Medulla oblongata (tissue), 1 donor: ENCODE results near the gene PODXL2.
A peak's percentile ranks its signal among the peaks of the same experiment; 100 is the strongest.
"Not testable (repeated sequence)": the region's sequence is repeated elsewhere in the genome, so short reads cannot be mapped to it uniquely, and the experiment has no call there.

Source experiments
- DNase-seq: peaks from one replicate; pipeline ENCODE4 v3.0.0-alpha.2; 2015; ENCODE audit errors: extremely low spot score

PODXL2 gene

DNA sequence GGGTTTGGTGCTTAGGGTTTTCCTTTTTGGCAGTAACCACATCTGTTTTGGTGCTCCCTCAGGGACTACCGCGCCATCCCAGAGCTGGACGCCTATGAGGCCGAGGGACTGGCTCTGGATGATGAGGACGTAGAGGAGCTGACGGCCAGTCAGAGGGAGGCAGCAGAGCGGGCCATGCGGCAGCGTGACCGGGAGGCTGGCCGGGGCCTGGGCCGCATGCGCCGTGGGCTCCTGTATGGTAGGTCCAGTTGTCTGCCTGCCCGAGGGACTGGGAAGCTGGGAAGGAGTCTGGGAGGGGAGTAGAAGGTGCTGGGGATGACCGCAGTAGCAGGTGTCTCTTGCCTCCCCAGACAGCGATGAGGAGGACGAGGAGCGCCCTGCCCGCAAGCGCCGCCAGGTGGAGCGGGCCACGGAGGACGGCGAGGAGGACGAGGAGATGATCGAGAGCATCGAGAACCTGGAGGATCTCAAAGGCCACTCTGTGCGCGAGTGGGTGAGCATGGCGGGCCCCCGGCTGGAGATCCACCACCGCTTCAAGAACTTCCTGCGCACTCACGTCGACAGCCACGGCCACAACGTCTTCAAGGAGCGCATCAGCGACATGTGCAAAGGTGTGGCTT is 24.3 kb upstream of the PODXL2 start:
- DNase-seq, result no peak

DNA sequence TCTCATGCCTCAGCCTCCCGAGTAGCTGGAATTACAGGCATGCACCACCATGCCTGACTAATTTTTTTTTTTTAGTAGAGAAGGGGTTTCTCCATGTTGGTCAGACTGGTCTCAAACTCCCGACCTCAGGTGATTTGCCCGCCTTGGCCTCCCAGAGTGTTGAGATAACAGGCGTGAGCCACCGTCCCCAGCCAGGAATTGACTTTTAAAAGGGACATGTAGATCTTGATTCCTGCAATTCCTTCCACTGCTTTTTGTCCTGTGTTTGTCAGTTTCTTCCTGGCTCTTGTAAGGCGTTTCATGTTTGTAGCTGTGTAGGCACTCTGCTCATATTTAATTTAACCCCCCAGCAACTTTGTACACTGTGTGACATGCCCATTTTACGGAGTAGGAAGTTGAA is 23.4 kb upstream of the PODXL2 start:
- not testable (repeated sequence) for DNase-seq

DNA sequence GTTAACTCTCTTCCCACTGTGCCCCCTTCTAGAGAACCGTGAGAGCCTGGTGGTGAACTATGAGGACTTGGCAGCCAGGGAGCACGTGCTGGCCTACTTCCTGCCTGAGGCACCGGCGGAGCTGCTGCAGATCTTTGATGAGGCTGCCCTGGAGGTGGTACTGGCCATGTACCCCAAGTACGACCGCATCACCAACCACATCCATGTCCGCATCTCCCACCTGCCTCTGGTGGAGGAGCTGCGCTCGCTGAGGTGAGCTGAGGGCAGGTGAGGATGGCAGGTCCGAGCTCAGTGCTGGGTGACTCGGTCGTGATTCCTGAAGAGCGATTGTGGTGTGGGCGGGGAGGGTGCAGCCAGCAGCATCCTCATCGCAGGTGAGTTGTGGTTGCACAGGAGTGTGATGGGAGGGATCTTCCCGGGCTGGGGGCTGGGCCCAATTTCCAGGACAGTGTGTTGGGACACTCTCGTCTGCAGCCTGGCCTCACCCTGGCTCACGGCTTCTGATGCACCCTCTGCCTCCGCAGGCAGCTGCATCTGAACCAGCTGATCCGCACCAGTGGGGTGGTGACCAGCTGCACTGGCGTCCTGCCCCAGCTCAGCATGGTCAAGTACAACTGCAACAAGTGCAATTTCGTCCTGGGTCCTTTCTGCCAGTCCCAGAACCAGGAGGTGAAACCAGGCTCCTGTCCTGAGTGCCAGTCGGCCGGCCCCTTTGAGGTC is 22.7 kb upstream of the PODXL2 start:
- DNase-seq, result no peak

DNA sequence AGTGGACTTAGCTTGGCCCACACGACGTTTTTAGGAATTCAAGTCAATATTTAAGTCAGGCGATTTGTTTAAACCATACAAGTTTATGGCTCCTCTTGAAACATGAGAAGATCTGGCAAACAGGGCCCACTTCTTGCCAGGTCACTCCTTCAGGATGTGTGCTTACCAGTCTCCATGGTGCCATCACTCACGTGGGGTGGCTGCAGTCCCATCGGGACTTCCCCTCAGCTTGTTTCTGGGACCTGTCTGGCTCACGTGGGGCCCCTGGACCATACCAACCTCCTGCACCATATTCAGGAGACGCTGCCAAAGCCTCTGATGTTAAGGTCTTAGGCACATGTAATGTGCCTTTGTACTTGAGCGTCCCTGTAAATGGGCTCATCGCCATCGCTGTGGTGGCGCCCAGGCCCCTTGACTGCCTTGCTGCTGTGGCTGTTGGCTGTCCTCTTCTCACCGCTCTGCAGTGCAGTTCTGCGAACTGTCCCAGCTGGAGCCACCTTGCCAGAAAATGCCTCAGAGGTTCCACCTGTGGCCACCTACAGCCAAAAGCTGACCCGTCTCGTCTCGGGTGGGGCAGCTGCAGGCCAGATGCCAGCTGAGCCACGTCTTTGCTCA is 21.9 kb upstream of the PODXL2 start:
- DNase-seq, result no peak

DNA sequence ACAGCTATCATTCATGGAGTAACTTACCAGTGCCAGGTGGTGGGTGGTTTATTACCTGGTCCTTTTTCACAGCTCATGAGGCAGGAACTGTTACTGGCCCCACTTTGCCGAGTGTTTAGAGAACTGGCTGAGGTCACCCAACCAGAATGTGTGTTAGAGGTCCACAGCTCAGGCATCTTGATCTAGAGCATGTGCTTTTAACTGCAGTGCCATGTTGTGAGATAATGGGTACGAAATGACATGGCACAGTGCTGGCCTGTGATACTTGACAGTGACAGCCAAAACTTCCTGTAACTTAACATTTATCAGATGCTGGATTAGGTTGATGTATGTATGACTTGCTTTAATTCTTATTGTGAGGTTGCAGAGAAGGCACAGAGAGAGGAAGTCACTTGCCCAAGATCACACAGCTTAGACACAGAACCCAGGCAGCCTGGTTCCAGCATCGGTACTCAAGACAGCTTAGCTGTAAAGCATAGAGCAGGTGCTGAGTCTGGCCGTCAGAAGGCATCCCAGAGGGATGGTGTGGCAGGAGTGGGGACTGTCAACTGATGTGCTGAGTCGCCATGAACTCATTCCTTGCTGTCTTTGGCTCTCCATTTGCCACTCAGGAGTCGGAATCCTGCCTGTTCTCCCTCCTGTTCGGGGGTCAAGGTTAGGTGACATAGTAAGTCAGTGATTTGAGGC is 21.2 kb upstream of the PODXL2 start:
- no peak for DNase-seq

DNA sequence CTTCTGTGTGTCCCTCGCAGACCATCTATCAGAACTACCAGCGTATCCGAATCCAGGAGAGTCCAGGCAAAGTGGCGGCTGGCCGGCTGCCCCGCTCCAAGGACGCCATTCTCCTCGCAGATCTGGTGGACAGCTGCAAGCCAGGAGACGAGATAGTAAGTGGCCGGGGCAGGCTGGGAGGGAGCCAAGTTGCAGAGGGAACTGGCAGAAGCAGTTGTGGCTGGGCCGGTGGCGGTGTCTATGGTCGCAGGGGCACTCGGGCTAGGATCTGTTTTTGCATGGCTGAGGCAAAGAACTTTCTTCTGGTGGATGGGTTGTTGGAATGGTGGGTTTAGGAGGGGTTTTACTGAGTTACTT is 20.6 kb upstream of the PODXL2 start:
- no peak for DNase-seq

DNA sequence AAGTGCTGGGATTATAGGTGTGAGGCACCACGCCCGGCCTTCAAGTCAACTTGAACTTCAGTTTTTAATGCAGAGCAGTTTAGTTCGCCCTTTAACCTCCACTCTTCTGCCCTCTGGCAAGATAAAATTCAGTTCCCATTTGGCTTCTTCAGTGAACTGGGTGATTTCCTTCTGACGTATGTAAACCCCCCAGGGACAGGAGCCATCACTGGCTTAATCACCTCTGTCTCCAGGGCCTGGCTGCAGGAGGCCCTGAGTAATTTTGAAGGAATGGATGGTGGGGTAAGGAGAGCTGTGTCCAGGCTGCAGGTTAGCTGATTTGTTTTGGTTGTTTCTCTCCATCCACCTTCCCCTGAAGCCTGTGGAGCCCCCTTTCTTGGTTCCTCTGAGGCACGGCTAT is 18.9 kb upstream of the PODXL2 start:
- DNase-seq, result no peak

DNA sequence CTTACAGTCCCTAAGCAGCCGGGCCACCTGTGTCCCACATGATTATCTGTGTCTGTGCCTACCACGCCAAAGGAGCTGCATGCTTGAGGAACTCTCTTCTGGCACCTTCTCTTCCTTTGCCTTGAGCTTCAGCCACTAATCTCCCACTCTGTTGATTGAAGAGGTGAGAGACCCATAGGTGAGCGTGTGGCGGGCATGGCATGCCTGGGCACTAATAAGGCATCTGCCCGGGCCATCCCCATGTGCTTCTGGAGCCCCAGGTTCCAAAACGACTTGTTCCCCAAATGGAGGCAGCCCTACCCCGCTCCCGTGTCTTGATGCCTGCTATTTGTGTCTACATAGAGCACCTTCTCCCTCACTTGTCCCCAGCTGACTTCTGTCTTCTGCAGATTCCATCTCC is 17.7 kb upstream of the PODXL2 start:
- DNase-seq, result no peak

DNA sequence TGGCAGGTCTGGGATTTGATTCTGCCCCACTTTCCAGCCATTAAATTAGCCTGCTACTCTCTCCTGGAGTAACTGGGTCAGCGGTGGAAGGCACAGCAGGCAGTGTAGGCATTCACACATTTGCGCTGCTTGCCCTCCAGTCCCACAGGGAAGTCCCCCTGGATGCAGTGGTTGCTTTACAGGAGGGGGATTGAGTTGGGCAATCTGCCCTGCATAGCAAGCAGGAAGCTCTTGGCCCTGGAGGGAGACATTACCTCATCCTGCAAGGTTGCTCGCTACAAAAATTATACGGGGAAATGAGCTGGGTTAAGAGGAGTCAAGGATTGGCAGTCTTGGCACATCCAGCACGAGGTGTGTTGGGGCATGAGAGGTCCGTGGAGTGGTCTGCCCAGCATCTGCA is 16.0 kb upstream of the PODXL2 start:
- no peak for DNase-seq

DNA sequence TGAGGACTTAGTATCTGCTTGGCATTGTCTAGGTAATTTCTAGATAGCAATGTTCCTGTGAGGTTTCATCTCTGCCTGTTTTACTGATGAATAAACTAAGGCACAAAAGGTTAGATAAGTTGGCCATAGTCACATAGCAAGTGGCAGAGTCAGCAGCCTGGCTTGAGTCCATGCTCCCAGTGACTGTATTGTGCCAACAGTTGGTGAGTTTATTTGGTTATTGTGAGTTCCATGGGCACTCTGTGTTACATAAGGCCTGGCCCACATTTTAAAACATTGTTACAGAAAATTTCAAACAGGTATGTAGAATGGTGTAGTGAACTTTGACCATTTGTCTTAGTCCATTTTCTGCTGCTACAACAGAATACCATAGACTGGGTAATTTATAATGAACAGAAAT is 15.6 kb upstream of the PODXL2 start:
- DNase-seq, result no peak

DNA sequence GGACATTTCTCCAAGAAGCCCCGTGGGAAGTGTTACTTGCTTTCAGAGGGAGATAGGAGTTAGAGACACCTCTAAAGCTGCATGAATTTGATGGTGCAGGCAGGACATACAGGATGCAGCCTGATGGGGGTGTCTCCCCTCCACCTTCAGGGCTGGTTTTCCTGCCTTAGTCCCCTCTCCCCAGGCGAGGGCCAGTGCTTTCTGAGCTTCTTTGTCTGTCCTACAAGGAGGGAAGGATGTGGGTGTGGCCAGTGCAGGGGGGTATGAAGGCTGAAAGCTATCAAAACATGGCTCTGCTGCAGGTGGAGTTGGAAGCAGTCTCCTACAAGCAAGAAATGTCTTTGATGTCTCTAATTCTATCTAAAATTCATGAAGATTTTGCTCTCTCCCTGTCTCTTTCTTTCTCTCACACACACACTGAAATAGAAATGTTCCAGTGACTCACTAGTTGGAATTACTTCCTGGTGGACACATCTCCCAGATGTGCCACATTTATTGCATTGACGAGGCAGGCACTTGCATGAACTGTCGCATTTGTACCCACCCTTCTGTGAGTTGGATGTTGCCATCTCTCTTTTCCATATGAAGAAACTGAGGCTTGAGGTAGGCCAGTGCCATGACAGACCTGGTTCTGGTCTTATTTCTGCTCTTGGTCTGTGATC is 13.9 kb upstream of the PODXL2 start:
- DNase-seq, result no peak

DNA sequence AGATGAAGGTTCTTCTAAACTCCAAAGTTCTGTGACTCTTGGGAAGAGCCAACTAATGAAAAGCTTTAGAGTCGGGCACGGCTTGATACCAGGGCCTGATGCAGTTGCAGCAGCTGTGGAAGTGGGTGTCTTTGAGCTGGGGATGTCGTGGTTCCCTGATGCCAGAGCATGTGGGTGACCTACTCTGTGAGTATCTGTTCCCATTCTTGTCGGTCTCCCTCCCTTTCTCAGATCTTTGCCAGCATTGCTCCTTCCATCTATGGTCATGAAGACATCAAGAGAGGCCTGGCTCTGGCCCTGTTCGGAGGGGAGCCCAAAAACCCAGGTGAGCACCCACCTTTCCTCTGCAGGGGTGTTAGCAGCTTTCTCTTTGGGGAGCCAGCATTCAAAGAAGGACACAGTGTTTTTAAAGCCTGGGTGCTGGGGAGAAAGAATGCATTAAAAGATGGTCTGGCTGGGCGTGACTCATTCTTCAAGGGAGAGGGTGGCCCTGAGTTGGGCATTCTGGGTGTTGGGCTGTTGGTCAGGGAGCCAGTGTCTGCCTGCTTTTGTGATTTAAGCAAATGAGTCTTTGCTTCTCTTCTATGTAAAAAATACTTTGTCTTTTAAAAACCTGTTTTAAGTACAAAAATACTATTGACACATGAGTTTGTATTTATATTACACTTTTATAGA is 13.2 kb upstream of the PODXL2 start:
- no peak for DNase-seq

DNA sequence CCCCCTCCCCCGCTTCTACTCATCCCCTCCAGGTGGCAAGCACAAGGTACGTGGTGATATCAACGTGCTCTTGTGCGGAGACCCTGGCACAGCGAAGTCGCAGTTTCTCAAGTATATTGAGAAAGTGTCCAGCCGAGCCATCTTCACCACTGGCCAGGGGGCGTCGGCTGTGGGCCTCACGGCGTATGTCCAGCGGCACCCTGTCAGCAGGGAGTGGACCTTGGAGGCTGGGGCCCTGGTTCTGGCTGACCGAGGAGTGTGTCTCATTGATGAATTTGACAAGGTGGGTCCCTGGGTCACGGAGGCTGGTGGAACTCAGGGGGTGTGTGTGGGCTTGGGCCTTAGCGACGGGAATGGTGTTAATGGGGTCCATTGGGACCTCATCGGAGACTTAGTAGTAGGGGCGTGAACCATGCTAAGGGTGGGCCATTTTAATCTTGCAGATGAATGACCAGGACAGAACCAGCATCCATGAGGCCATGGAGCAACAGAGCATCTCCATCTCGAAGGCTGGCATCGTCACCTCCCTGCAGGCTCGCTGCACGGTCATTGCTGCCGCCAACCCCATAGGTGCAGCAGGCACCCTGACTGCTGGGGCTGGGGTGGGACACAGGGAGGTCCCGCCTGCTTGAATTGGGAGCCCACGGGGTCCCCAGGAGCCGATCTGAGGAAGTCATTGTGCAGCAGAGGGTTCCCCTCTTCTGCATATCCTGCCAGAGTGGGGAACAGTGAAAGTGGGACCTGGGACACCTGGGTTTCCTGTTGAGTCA is 12.0 kb upstream of the PODXL2 start:
- DNase-seq, result no peak

DNA sequence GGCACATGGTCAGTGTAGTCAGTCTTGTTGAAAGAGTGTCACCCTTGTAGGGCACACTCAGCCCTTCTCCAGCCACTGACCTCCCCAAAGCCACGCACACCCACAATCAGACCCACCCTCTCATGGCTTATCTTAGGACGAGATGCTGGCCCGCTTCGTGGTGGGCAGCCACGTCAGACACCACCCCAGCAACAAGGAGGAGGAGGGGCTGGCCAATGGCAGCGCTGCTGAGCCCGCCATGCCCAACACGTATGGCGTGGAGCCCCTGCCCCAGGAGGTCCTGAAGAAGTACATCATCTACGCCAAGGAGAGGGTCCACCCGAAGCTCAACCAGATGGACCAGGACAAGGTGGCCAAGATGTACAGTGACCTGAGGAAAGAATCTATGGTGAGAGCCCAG is 10.1 kb upstream of the PODXL2 start:
- DNase-seq, result no peak

DNA sequence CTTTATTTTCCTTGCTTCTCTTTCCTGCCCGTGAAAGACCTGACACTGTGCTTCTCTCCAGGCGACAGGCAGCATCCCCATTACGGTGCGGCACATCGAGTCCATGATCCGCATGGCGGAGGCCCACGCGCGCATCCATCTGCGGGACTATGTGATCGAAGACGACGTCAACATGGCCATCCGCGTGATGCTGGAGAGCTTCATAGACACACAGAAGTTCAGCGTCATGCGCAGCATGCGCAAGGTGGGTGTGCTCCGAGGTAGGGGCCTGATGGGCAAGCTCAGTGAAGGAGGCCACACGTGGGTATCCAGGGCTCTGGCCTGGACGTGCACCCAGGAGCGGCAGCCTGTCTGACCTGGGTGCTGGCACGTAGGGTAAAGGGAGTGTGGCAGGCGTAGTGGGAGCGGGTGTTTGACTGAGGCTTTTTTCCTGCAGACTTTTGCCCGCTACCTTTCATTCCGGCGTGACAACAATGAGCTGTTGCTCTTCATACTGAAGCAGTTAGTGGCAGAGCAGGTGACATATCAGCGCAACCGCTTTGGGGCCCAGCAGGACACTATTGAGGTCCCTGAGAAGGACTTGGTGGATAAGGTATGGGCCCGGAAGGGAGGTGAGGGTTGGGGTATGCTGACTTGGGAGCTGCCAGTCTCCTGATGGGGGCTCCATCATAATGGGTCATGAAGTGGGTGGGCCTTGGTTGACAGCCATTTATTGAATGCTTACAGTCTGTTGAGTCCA is 8.2 kb upstream of the PODXL2 start:
- no peak for DNase-seq

DNA sequence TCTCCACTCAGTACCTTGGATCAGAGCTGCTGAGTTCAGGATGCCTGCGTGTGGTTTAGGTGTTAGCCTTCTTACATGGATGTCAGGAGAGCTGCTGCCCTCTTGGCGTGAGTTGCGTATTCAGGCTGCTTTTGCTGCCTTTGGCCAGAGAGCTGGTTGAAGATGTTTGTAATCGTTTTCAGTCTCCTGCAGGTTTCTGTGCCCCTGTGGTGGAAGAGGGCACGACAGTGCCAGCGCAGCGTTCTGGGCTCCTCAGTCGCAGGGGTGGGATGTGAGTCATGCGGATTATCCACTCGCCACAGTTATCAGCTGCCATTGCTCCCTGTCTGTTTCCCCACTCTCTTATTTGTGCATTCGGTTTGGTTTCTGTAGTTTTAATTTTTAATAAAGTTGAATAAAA is 7.0 kb upstream of the PODXL2 start:
- DNase-seq, result no peak

DNA sequence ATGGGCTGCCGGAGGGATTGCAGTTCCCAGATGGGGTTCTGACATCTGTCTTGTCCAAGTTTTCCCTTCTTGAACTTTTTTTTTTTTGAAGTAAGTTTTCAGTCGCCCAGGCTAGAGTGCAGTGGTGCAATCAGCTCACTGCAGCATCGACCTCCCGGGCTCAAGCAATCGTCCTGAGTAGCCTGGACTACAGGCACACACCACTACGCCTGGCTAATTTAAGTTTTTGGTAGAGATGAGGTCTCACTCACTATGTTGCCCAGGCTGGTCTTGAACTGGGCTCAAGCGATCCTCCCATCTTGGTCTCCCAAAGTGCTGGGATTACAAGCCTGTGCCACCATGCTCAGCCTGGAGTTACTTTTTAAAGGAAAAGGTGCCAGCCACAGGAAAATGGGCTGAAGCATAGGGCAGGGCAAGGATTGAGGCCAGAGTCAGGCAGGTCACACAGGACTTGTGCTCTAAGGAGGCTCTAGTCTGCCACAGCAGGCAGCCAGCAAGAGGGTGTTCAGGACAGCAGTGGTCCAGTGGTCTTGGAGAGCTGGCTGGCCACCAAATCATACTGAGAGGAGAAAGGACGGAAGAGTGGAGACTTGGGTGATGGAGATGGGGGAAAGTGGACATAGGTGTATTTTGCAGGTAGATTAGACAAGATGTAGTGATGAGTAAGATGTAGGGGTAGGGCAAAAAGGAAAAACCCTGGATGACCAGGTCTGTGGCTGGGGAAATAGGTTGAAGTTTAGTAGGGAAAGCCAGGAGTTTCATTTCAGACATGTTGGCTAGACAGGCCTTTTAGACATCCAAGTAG is 6.0 kb upstream of the PODXL2 start:
- DNase-seq, result no peak

DNA sequence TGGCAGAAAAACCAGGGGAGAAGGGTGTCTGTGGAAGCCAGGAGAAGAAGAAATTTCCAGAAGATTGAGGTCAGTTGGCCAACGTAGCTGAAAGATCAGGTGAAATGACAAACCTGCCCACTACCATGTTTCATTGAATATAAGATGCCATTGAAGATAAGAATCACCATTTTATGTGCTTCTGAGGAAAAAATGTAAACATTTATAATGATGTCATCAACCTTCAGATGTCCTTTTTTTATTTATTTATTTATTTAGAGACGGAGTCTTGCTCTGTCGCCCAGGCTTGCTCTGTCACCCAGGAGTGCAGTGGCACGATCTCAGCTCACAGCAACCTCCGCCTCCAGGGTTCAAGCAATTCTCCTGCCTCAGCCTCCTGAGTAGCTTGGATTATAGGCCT is 4.9 kb upstream of the PODXL2 start:
- DNase-seq, result no peak

DNA sequence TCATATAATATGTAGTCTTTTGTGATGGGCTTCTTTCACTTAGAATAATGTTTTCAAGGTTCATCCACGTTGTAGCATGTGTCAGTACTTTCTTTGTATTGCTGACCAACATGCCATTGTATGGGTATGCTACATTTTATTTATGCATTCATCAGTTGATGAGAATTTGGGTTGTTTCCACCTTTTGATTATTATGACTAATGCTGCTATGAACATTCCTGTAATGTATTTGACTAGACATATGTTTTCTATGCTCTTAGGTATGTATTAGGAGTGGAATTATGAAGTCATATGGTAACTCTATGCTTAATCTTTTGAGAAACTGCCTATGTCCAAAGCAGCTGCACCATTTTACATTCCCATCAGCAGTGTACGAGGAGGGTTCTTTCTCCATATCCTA is 3.2 kb upstream of the PODXL2 start:
- no peak for DNase-seq

DNA sequence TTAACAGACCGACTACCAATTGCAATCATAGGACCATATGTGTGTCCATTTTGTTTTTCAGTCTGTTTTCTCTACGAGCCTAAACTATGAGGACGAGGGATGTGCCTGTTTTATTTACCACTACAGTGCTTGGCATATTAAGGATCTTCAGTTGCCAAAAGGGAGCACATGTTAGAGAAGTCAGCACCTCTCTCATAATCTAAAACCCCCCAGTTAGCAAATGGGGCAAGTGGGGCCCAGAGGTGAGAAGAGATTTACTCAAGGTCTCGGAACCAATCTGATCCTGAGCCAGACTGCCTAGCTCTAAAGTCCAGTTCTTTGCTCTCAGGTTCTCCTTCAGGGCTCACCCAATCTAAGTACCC is 578 bp upstream of the PODXL2 start:
- peak; percentile 21 for DNase-seq
